GM23338 (cell line): Measurements from ENCODE around the gene PPP1R7. TPM values are rescaled to one million over a fixed set of nuclear protein-coding genes. Genes with fewer than 3 reads are reported as not detected.

Experiments
- ATAC-seq: fragments of 200-7000 bp; cut with Tn5 transposase; 3 replicates; pipeline ENCODE4 v1.9.1; 2020
- DNase-seq: peaks from one replicate; pipeline ENCODE4 v3.0.0-alpha.2; 2015; ENCODE audit warnings: low spot score
- H2AFZ ChIP-seq: fragments of 200-600 bp; sonication (generic); 2 replicates; pipeline ENCODE4 v1.8.0; 2016; ENCODE audit warnings: antibody characterized with exemption, mild to moderate bottlenecking, moderate library complexity
- H3F3A ChIP-seq: fragments of 200-600 bp; sonication (generic); replicated peaks from 2 replicates; pipeline ENCODE4 v1.8.0; 2017; ENCODE audit warnings: antibody characterized with exemption, mixed run types, low read depth
- H3K27ac ChIP-seq: fragments of 200-600 bp; sonication (generic); 2 replicates; pipeline ENCODE4 v1.6.1; 2016; ENCODE audit warnings: low read depth
- H3K27me3 ChIP-seq: fragments of 200-600 bp; sonication (generic); 2 replicates; pipeline ENCODE4 v1.8.0; 2016; ENCODE audit warnings: mild to moderate bottlenecking, mixed run types, moderate library complexity; ENCODE audit not compliant: insufficient read depth
- H3K36me3 ChIP-seq: fragments of 200-600 bp; sonication (generic); 2 replicates; pipeline ENCODE4 v1.8.0; 2016; ENCODE audit warnings: mild to moderate bottlenecking; ENCODE audit not compliant: insufficient read depth
- H3K4me1 ChIP-seq: fragments of 200-600 bp; sonication (generic); 2 replicates; pipeline ENCODE4 v1.8.0; 2016; ENCODE audit warnings: mild to moderate bottlenecking, moderate library complexity; ENCODE audit not compliant: insufficient read depth
- H3K4me2 ChIP-seq: fragments of 200-600 bp; sonication (generic); 2 replicates; pipeline ENCODE4 v1.7.1; 2017; ENCODE audit warnings: mixed run types
- H3K4me3 ChIP-seq: fragments of 200-600 bp; sonication (generic); 2 replicates; pipeline ENCODE4 v1.6.1; 2016; ENCODE audit warnings: mixed run types
- H3K79me2 ChIP-seq: fragments of 200-600 bp; sonication (generic); replicated peaks from 2 replicates; pipeline ENCODE4 v1.8.0; 2017; ENCODE audit warnings: mild to moderate bottlenecking; ENCODE audit not compliant: insufficient read depth
- H3K9me2 ChIP-seq: fragments of 200-600 bp; sonication (generic); 2 replicates; pipeline ENCODE4 v1.8.0; 2017; ENCODE audit not compliant: insufficient read depth
- H4K20me1 ChIP-seq: fragments of 200-600 bp; sonication (generic); replicated peaks from 2 replicates; pipeline ENCODE4 v1.8.0; 2017; ENCODE audit warnings: mild to moderate bottlenecking; ENCODE audit not compliant: insufficient read depth
- H3K27ac Mint-ChIP-seq: 2 replicates; pipeline ENCODE4 v1.8.0; 2020; ENCODE audit warnings: inconsistent platforms, mild to moderate bottlenecking, moderate library complexity, mixed read lengths
- H3K27me3 Mint-ChIP-seq: 3 replicates; pipeline ENCODE4 v1.8.0; 2022; ENCODE audit warnings: low read depth, mild to moderate bottlenecking, moderate library complexity, mixed read lengths, inconsistent platforms; ENCODE audit not compliant: insufficient read depth, poor library complexity
- H3K36me3 Mint-ChIP-seq: 3 replicates; pipeline ENCODE4 v1.8.0; 2021; ENCODE audit warnings: low read depth, mild to moderate bottlenecking, inconsistent platforms, moderate library complexity, mixed read lengths
- H3K4me1 Mint-ChIP-seq: 3 replicates; pipeline ENCODE4 v1.8.0; 2020; ENCODE audit warnings: mild to moderate bottlenecking, inconsistent platforms, mixed read lengths
- H3K4me3 Mint-ChIP-seq: 3 replicates; pipeline ENCODE4 v1.8.0; 2021; ENCODE audit warnings: moderate library complexity, mild to moderate bottlenecking, inconsistent platforms, mixed read lengths
- H3K9me3 Mint-ChIP-seq: 3 replicates; pipeline ENCODE4 v1.8.0; 2020; ENCODE audit warnings: moderate library complexity, mild to moderate bottlenecking, inconsistent platforms, mixed read lengths
- EZH2phosphoT487 ChIP-seq: fragments of 200-600 bp; sonication (generic); IDR thresholded peaks from one replicate; pipeline ENCODE4 v1.8.1; 2018; ENCODE audit warnings: antibody characterized with exemption; ENCODE audit not compliant: unreplicated experiment
- JUNB ChIP-seq: IDR thresholded peaks from one replicate; pipeline ENCODE4 v1.6.1; 2016; ENCODE audit warnings: antibody characterized with exemption; ENCODE audit not compliant: unreplicated experiment
- NANOG ChIP-seq: IDR thresholded peaks from 2 replicates; pipeline ENCODE4 v1.6.1; 2016; ENCODE audit warnings: antibody characterized with exemption, borderline replicate concordance
- REST ChIP-seq: IDR thresholded peaks from one replicate; pipeline ENCODE4 v1.6.1; 2018; ENCODE audit warnings: antibody characterized with exemption; ENCODE audit not compliant: unreplicated experiment
- STAT1 ChIP-seq: IDR thresholded peaks from one replicate; pipeline ENCODE4 v1.6.1; 2016; ENCODE audit warnings: antibody characterized with exemption; ENCODE audit not compliant: unreplicated experiment
- ZNF331 ChIP-seq: fragments of 250-450 bp; sonication (Bioruptor Pico); IDR thresholded peaks from 2 replicates; pipeline ENCODE4 v1.5.0; 2020; ENCODE audit warnings: low read depth, mild to moderate bottlenecking, moderate library complexity
- polyA plus RNA-seq: library from polyadenylated mRNA; unstranded; fragments of >200 nt; fragmentation: Nextera tagmentation; extraction: Ambion mirVana; gene quantifications from 2 replicates; pipeline ENCODE4 v1.2.1, GENCODE V29; 2016
- total RNA-seq: library from RNA; depleted of rRNA; stranded (reverse); fragments of >200 nt; shearing (Covaris generic); gene quantifications from 2 replicates; pipeline ENCODE4 v1.2.3, GENCODE V29; 2014
- TF ChIP-seq, protein P1 (sequence below), 2 experiments: fragments of 200-600 bp in 1 of 2; sonication (generic) in 1 of 2; conservative IDR thresholded peaks; 2 replicates each; pipeline versions ENCODE4 v1.5.1 to v1.6.1; 2016 to 2017; ENCODE audit warnings: antibody characterized with exemption in 2 of 2, low read depth in 2 of 2, mild to moderate bottlenecking in 2 of 2, moderate library complexity in 1 of 2
- TF ChIP-seq, protein P2 (sequence below): IDR thresholded peaks from 2 replicates; pipeline ENCODE4 v1.6.1; 2016; ENCODE audit warnings: antibody characterized with exemption

The PPP1R7 gene
- total and polyA plus RNA-seq, 2 experiments from 2014 or later, result 48.2 to 94.3 TPM

- no peak overlapping the region for H2AFZ ChIP-seq
Measured at GRCh38 chr2:241219030-241219382, 68.7 kb downstream of the PPP1R7 start.

DNA sequence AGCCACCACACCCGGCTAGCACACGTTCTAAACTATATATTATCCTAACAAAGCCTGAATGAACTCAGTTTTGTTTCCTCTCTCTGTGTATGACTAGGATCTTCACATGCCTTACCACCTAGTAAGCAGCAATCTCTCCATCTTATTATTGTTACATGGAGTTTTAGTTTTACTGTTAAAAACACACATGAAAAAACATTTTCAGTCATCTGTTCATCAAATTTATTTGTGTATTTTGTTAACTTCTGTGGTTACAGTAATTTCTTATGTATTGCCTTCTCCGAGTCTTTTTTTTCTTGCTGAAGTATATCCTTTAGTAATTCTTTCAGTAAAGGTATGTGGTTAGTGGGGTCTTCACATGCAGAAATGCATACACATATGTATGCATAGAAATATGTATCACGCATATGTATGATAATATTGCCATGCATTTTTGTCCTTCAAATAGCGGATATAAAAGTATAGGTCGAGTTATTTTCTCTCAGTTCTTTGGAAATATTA, 69.6 kb downstream of the PPP1R7 start:
- peaks cover 4% of the 10 kb centered on the region; the same call in 1 of the 2 replicates for H4K20me1 ChIP-seq
- H3K4me3 Mint-ChIP-seq, result peak overlapping the region; percentile 92

More at GRCh38 chr2:241219030-241219382, 68.7 kb downstream of the PPP1R7 start:
- peaks cover 16% of the 10 kb centered on the region for H3K27me3 Mint-ChIP-seq
- H3K4me1 Mint-ChIP-seq, result peaks cover 31% of the 10 kb centered on the region
- Histone ChIP-seq H3K36me3 (no peaks in the 10 kb centered on the region), H3K4me2 (peak overlapping the region; percentile 77), H3K9me2 (no peaks in the 10 kb centered on the region), H3K27ac (no peak overlapping the region), H3F3A (peaks cover 5% of the 10 kb centered on the region; the same call in 1 of the 2 replicates), H4K20me1 (peaks cover 4% of the 10 kb centered on the region; the same call in 1 of the 2 replicates), H3K4me1 (peaks cover 19% of the 10 kb centered on the region), H3K4me3 (peak overlapping the region; percentile 58), H3K27me3 (no peaks in the 10 kb centered on the region), H3K79me2 (peaks cover 23% of the 10 kb centered on the region)
- ATAC-seq (no peak), DNase-seq (no peak)
- no peaks in the 10 kb centered on the region; the same call in 2 of the 3 replicates for H3K9me3 Mint-ChIP-seq
- peak overlapping the region; percentile 92 for H3K4me3 Mint-ChIP-seq
- H3K36me3 Mint-ChIP-seq, result peaks cover 3% of the 10 kb centered on the region; the same call in 2 of the 3 replicates
- H3K27ac Mint-ChIP-seq, result no peak overlapping the region
- TF ChIP-seq NANOG (no peak), EZH2phosphoT487 (no peak), REST (no peak)
- TF ChIP-seq, protein P1, sequence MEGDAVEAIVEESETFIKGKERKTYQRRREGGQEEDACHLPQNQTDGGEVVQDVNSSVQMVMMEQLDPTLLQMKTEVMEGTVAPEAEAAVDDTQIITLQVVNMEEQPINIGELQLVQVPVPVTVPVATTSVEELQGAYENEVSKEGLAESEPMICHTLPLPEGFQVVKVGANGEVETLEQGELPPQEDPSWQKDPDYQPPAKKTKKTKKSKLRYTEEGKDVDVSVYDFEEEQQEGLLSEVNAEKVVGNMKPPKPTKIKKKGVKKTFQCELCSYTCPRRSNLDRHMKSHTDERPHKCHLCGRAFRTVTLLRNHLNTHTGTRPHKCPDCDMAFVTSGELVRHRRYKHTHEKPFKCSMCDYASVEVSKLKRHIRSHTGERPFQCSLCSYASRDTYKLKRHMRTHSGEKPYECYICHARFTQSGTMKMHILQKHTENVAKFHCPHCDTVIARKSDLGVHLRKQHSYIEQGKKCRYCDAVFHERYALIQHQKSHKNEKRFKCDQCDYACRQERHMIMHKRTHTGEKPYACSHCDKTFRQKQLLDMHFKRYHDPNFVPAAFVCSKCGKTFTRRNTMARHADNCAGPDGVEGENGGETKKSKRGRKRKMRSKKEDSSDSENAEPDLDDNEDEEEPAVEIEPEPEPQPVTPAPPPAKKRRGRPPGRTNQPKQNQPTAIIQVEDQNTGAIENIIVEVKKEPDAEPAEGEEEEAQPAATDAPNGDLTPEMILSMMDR (conservative IDR thresholded peaks at IDR 0.05; ENCODE audit: low read depth in 2 of 2), result no peak

More for the DNA sequence above, 69.6 kb downstream of the PPP1R7 start:
- no peaks in the 10 kb centered on the region for H3K36me3 ChIP-seq
- no peak overlapping the region for H2AFZ ChIP-seq
- peaks cover 5% of the 10 kb centered on the region; the same call in 1 of the 2 replicates for H3F3A ChIP-seq
- DNase-seq, result no peak
- peaks cover 9% of the 10 kb centered on the region; the same call in 2 of the 3 replicates for H3K36me3 Mint-ChIP-seq
- ATAC-seq, result no peak
- H3K4me1 ChIP-seq, result peaks cover 19% of the 10 kb centered on the region
- H3K27ac Mint-ChIP-seq, result no peak overlapping the region
- H3K4me1 Mint-ChIP-seq, result peaks cover 36% of the 10 kb centered on the region
- no peaks in the 10 kb centered on the region; the same call in 2 of the 3 replicates for H3K9me3 Mint-ChIP-seq
- peaks cover 23% of the 10 kb centered on the region for H3K79me2 ChIP-seq
- no peak overlapping the region for H3K4me2 ChIP-seq
- H3K27ac ChIP-seq, result no peak overlapping the region
- H3K27me3 ChIP-seq, result no peaks in the 10 kb centered on the region
- no peaks in the 10 kb centered on the region for H3K9me2 ChIP-seq
- peaks cover 23% of the 10 kb centered on the region for H3K27me3 Mint-ChIP-seq
- no peak overlapping the region for H3K4me3 ChIP-seq
- TF ChIP-seq, protein P2, sequence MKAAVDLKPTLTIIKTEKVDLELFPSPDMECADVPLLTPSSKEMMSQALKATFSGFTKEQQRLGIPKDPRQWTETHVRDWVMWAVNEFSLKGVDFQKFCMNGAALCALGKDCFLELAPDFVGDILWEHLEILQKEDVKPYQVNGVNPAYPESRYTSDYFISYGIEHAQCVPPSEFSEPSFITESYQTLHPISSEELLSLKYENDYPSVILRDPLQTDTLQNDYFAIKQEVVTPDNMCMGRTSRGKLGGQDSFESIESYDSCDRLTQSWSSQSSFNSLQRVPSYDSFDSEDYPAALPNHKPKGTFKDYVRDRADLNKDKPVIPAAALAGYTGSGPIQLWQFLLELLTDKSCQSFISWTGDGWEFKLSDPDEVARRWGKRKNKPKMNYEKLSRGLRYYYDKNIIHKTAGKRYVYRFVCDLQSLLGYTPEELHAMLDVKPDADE, result no peak
- TF ChIP-seq JUNB (no peak), STAT1 (no peak), NANOG (no peak), REST (no peak), ZNF331 (CRISPR knock-in tag) (no peak)
